HK-2 (cell line): ENCODE results near the gene FANCD2.
A peak's percentile ranks its signal among the peaks of the same experiment; 100 is the strongest.
"Not testable (repeated sequence)": the region's sequence is repeated elsewhere in the genome, so short reads cannot be mapped to it uniquely, and the experiment has no call there.

Source experiments
- DNase-seq: peaks from one replicate; pipeline ENCODE4 v3.0.0-alpha.2; 2018; ENCODE audit not compliant: unreplicated experiment

The FANCD2 gene

GRCh38 chr3:10106919-10107318 lies 80.7 kb downstream of the FANCD2 start:
- DNase-seq, result no peak

DNA sequence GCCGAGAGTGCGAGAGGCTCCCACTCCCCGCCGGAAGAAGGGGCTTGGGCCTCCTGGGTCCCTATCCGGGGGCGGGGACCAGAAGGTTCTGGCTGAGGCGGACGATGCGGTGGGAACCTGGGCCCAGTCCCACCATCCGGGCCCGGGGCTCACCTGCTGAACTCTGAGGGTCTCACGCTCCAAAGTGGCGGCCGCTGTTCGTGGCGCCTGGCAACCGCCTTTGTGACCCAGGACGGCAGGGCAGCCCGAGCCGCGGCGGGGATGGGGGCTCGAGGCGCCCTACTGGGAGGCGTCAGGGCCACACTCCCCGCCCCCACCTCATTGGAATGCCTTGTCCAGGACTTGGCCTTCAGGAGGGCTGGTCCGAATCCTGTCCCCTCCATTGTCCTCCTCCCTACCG lies 81.9 kb downstream of the FANCD2 start, which contains the start of gene FANCD2OS:
FANCD2OS (minus strand) TSS at position 165 of the 400 bp plus-strand sequence. CDS start 3,481 bp downstream, outside the sequence.
- no peak for DNase-seq

DNA sequence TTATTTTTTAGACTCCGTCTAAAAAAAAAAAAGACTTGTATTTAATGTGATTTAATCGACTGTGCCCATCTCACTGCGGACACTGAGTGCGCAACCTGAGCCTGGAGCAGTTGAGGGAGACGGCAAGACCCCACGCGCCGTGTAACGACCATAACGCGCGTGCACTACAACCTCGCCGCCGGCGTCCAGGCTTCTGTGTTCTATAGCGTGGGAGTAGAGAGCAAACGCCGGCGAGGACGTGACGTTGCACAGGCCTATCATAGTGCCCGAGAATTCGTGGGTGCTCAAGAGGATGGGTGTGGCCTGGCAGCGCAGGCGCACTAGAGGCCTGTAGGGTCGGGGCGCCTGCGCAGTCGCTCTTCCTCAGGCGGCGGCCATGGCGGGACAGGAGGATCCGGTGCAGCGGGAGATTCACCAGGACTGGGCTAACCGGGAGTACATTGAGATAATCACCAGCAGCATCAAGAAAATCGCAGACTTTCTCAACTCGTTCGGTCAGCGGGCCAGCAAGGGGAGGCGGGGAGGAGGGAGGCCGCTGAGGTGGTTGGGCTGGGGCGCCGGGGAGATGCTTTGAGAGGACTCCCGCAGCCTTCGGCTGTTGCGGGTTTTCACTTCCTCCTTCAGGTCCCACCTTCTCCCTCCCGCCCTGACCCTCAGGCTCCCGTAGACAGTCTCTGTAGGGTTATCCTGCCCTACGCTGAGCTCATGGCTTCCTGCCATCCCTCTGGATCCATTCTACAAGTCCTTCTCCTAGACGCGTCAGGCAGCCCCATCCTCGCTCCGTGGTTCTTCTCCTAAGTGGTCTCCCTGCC lies 89.3 kb downstream of the FANCD2 start, which contains the start of gene BRK1:
BRK1 (plus strand) TSS at position 350 of the 812 bp plus-strand sequence; CDS start at position 377, 27 bp downstream.
- peak; percentile 88 for DNase-seq

DNA sequence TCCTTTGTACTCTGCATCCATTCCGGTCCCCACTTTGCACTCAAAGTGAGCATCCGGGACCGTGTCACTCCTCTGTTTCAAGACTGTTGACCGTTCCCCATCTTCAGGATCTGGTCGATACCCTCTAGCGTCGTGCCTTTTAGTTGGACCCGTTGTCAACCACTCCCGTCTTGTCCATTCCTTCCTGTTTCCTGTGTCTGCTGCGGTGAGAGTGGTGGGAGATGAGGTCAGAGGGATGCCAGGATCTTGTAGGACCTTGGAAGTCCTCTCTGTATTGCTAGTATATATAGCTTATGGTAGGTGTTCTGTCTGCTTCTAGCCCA lies 89.9 kb downstream of the FANCD2 start:
- DNase-seq, result peak; percentile 27

DNA sequence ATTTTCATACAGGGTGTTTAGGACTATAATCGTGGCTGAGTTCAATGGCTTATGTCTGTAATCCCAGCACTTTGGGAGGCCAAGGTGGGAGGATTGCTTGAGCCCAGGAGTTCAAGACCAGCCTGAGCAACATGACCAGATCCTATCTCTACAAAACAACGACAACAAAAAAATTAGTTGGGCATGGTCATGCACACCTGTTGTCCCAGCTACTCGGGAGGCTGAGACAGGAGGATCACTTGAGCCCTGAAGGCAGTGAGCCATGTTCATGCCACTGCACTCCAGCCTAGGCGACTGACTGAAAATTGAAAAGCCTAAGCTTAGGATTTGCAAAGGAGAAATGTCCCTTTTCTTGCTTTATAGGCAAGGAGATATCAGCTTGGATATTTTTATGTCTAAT lies 90.7 kb downstream of the FANCD2 start:
- DNase-seq, result no peak

DNA sequence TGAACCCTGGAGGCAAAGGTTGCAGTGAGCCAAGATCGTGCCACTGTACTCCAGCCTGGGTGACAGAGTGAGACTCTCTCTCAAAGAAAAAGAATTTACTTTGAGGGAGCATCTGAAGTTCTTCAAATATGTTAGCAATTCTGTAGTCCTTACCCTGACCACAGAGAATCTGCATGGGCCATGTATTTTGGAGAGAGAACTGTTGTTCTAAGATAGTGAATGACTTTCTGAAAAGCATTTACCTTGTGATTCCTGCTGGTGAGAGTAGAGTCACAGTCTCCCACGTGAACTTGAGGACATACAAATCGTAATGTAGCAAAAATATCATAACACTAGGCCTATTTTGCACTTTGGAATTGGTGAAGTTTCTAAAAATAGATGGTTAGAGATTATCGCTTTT lies 93.1 kb downstream of the FANCD2 start:
- DNase-seq, result no peak

- no peak for DNase-seq
These were observed 94.8 kb downstream of the FANCD2 start for GRCh38 chr3:10121064-10121463.

DNA sequence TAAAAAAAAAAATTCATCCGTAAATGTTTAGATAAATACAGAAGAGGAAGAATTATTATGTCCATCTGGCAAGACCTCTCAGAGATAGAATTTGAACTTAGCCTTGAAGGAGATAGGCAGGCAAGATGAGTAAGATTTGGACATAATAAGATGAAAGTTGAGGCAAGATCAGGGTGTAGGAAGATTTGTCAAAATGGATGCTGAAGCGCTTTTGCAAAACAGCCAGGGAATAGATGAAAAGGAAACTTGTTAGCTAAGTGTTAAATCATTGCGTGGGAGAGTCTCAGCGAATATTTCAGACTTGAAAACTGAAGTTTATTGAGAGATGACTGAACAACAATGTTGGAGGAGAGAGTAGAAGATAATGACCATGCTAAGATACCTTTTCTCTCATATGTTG lies 96.5 kb downstream of the FANCD2 start:
- no peak for DNase-seq

GRCh38 chr3:10135872-10136271 lies 109.6 kb downstream of the FANCD2 start:
- DNase-seq, result not testable (repeated sequence)

DNA sequence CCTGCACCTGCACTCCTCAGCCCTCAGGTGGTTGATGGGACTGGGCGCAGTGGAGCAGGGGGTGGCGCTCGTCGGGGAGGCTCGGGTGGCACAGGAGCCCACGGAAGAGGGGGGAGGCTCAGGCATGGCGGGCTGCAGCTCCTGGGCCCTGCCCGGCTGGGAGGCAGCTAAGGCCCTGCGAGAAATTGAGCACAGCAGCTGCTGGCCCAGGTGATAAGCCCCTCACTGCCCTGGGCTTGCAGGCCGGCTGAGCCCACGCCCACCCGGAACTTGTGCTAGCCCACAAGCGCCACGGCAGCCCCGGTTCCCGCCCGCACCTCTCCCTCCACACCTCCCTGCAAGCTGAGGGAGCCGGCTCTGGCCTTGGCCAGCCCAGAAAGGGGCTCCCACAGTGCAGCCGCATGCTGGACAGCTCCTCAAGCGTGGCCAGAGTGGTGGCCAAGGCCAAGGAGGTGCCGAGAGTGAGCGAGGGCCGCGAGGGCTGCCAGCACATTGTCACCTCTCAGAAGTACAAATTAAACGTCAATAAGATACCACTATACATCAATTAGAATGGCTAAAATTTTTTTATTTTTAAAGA lies 110.3 kb downstream of the FANCD2 start:
- DNase-seq, result no peak

GRCh38 chr3:10137178-10137577 lies 110.9 kb downstream of the FANCD2 start:
- no peak for DNase-seq

DNA sequence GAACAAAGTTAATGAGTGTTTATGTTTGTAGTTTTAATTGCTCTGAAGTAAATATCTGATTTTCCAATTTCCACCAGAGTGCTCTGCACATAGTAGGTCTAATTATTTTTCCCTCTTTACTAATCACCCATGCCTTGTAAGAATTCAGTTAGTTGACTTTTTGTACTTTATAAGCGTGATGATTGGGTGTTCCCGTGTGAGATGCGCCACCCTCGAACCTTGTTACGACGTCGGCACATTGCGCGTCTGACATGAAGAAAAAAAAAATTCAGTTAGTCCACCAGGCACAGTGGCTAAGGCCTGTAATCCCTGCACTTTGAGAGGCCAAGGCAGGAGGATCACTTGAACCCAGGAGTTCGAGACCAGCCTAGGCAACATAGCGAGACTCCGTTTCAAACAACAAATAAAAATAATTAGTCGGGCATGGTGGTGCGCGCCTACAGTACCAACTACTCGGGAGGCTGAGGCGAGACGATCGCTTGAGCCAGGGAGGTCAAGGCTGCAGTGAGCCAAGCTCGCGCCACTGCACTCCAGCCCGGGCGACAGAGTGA lies 114.8 kb downstream of the FANCD2 start:
- no peak for DNase-seq

DNA sequence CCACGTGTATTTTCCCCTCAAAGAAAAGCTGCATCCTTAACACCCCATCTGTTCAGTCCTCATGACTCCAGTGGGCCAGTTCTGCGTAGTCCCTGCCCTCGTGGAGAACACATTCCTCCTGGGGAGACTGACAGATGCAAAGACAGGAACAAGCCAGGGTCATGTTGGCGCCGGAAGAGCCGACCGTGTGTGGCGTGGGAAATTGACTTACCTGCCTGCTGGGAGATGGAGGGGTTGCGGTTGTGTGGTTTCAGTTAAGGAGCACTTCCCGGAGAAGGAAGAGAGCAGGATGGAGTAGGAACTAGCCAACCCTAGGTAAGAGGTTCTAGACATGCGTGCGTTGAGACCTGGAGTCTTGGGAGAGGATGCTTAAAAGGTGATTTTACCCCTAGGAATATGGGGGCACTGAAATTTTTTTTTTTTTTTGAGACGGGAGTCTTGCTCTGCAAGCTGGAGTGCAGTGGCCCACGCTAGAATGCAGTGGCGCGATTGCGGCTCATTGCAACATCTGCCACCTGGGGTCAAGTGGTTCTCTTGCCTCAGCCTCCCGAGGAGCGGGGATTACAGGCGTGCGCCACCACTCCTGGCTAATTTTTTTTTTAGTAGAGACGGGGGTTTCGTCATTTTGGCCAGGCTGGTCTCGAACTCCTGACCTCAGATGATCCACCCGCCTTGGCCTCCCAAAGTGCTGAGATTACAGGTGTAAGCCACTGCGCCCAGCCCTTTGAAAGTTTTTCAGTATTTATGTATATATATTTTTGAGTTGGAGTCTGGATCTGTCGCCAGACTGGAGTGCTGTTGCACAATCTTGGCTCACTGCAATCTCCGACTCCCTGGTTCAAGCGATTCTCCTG lies 116.7 kb downstream of the FANCD2 start:
- no peak for DNase-seq

- no peak for DNase-seq
These were observed 119.4 kb downstream of the FANCD2 start for GRCh38 chr3:10145685-10146084.

DNA sequence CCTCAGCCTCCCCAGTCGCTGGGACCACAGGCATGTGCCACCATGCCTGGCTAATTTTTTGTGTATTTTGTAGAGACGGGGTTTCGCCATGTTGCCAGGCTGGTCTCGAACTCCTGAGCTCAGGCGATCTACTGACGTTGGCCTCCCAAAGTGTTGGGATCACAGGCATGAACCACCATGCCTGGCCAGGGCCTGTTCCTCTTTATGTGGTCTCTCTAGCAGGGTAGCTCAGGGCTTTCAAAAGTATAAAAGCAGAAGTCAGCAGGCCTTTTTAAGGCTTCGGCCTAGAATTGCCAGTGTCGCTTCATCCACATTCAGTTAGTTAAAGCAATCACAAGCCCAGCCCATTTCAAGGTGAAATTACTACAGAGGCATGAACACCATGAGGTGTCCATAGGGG lies 123.0 kb downstream of the FANCD2 start:
- no peak for DNase-seq

DNA sequence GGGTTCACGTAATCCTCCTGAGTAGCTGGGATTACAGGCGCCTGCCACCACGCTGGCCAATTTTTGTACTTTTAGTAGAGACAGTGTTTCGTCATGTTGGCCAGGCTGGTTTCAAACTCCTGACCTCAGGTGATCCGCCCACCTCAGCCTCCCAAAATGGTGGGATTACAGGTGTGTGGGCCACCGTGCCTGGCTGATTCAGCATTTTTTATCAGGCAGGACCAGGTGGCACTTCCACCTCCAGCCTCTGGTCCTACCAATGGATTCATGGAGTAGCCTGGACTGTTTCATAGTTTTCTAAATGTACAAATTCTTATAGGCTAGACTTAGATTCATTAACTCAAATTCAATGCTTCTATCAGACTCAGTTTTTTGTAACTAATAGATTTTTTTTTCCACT lies 124.8 kb downstream of the FANCD2 start:
- no peak for DNase-seq
